HG03565 (cell line): ENCODE data around the gene EPN1.

Experiments used
- ATAC-seq: cut with Tn5 transposase; IDR thresholded peaks from one replicate; pipeline ENCODE4 v1.9.1; 2021; ENCODE audit warnings: mild to moderate bottlenecking, moderate library complexity; ENCODE audit not compliant: unreplicated experiment

Gene EPN1

DNA sequence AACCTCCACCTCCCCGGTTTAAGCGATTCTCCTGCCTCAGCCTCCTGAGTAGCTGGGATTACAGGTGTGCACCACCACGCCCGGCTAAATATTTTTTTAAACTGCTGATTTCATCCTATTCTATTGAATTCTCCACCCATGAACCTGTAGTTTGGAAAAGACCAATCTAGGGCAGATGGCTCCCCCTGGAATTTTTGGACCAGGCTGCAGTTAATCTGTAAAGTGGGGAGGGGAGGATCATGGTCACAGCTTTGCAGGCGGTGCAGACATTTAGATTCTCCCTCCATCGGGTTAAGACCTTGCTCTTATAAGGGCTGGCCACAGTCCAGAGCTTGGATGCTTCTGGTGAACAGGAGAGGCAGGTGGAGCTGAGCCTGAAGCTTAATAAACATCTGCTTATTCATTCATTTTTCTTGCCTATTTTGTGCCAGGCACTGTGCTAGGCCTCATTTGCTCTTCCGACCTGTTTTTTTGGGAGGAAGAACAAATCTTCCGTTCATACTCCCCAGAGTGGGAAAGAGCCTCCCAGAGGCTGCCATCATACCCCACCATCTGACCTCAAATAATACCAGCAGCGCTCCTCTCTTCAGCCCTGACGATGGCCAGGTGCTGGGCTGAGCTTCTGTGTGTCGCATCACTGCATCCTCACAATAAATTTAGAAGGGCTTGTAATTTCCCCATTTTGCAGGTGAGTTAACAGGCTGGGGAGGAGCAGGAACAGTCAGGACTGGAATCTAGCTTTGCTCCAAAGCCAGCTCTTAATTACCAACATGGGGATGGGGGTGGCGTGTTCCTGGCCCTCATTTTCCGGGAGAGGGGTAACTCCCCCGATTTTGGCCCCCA, 27.9 kb upstream of the EPN1 start:
- no peak for ATAC-seq

DNA sequence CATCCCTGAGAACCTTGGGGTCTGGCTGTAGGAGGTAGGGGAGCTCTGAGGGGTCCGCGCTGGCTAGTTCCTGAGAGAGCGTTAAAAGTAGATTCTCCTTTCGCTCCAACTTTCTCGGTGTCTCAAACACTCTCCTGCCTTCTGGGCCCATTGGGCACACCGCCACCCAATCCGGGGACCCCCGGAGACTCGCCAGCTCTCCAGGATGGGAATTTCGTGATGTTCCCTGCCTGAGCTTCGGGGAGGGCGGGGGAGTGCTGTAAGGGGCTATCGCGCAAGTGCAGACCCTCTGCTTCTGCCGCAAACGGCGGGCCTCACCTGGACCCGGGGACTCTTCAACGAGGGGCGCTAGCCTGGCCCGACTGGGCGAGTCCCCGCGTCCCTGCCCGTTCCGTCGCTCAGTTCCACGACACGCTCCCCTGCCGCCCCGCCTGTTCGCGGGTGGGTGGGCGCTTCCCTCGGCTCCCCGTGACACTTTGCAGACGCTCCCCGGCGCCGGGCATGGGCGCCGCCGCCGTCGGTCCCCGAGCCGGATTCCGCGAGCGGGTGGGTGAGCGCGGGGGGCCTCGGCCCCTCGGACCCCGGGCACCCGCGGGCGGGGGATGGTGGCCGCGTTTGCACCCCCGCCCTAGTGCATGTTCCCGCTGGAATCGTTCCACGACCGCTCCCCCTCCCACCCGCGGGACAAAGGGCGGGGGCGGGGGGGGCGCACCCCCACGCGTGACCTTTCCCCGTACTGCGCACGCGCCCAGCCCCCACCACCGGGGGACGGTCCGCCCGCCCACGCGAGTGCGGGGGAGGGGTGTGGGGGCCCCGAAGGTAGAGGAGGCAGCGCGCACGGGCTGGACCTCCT, 27.1 kb upstream of the EPN1 start, which contains the start of gene CCDC106:
Gene CCDC106, plus strand, starts transcription at position 481 of the 853 bp plus-strand sequence. CDS start 835 bp downstream, outside the sequence.
- ATAC-seq = no peak

DNA sequence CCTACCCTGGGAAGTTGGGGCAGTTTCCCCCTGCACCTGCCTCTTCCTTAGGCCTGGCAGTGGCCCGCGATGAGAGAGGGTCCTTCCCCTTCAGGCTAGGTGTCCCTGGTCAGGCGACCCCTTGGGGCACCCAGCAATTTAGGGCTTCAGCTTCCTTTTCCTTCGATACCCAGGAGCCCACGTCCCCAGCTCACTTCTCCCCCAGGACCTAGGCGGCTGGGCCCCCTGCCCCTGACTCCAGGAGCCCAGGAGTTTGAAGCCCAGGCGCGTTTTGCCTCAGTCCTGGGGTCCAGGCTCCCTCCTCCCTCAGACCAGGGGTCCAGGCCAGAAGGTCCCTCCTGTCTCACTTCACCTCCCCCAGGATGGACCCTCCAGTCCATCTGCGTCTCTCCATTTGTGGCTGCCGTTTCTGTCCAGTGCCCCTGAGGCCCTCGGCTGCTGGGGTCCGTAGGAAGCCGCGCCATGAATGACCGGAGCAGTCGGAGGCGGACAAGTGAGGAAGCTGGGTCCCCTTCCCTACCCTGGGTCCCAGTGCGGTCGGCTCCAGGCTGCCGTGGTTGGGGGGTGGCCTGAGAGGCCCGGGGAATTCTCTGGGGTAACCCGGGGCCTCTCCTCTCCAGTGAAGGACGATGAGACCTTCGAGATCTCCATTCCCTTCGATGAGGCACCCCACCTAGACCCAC, 26.3 kb upstream of the EPN1 start:
- ATAC-seq = no peak

DNA sequence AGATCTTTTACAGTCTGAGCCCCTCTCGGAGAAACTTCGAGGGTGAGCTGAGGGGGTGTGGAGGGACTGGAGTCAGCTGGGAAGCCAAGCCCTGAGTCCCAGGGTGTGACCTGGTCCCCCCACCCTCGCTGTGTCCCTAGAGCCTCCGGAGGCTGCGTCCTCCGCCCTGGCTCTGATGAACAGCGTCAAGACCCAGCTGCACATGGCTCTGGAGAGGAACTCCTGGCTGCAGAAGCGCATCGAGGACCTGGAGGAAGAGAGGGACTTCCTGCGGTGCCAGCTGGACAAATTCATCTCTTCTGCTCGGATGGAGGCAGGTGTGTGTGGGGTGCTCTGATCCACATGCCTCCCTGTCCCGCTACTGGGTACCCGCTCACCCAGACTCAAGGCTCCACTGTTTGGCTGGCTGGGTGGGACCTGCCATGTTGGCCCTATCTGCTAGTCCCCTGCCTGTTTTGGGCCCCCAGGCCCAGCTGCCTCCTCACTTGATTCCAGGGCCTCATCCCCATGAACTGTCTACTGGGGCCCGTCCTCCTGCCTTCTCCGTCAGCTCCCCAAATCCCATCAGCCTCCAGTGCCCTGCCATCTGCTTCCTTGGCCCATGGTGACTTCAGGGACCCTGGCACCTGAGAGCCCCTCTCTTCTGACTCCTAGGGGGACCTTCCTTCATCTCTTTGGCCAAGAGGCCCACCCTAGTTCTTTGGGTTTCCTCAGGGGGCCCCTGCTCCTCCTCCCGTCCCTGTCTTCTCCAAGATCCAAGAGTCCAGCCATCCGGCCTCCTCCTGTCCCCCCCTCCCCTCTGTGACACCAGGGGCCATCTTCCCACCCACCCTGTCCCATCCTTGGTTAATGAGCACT, 25.5 kb upstream of the EPN1 start:
- ATAC-seq = no peak

DNA sequence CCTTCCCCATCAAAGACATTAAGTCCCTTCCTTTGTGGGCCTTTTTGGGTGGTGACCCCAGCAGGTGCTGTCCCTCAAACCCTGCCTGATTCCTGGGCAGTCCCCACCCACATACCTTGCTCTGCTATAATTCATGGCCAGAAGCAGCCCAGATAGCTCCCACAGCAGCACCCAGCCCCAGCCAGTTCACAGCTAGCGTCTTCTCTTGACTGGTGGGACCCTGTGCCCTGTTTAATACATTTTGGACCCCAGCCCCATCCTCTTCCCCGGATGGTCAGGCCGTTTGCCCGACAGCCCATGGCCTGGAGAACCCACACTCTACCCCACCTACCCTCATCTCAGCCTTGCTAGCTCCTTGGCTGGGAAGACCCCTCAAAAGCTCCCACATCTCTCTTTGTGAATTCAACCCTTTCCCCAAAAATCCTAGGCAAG, 24.9 kb upstream of the EPN1 start:
- ATAC-seq = no peak

DNA sequence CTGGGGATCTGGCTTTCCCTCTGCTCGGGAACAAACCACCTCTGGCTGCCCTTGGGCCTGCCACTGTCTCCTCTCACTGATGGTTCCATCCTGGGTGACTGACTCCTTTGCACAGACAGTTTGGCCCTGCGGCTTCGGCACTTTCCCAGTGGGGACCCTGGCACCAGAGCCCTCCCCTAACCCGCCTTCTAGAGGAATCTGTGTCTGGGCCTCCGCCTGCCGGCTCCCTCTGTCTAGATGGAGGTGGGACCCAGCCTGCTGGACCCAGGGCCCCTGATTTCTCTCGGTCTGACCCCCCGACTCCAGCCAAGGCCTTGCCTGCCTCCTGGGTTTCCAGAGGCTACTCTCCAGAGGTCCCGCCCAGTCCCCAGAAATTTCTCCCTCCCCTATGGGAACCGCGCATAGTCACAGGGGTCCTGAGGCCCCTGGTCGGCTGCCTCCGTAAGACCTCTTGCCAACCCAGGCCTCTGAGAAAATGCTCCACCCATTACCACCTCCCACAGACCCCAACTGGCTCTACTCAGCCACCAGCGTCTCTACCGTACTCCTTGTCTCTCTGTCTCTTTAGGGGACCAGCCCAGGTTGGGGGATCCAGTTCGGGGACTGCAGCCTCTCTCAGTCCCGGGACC, 24.3 kb upstream of the EPN1 start:
- no peak for ATAC-seq

DNA sequence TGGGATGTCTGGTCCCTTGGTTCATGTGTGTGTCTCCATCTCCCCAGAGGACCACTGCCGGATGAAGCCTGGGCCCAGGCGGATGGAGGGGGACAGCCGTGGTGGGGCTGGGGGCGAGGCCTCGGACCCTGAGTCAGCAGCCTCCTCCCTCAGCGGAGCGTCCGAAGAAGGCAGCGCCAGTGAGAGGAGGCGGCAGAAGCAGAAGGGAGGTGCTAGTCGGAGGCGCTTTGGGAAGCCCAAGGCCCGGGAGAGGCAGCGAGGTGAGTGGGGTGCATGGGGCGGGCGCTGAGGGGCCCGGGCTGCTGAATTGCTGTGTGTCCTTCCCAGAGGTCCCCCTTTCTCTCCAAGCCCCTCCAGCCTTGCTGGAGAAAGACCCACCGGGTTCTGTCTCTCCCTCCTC, 23.8 kb upstream of the EPN1 start:
- no peak for ATAC-seq

DNA sequence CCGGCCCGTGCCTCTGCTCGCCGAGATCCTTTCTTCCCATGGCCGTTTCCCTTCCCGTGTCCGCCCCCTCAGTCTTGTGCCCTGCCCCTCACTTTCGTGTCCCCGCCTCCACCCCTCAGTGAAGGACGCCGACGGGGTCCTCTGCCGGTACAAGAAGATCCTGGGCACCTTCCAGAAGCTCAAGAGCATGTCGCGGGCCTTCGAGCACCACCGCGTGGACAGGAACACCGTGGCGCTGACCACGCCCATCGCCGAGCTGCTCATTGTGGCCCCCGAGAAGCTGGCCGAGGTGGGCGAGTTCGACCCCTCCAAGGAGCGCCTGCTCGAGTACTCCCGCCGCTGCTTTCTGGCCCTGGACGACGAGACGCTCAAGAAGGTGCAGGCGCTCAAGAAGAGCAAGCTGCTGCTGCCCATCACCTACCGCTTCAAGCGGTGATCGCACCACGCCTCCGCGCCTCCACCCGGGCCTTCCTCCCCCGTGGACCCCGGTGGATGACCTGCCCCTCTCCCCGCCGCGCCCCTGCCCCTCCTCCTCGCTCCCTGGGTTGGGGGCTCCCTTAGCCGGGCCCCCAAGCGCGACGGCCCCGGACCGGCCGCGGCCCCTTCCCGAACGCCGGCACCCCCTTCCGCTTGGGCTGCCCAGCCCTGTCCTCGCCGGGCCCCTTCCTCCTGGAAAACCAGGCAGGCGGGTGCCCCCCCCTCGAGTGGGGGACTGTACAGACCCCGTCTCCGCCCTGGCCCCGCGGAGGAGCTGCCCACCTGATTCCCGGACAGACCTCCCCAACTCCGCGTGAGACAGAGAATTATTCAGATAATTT, 22.5 kb upstream of the EPN1 start:
- no peak for ATAC-seq

DNA sequence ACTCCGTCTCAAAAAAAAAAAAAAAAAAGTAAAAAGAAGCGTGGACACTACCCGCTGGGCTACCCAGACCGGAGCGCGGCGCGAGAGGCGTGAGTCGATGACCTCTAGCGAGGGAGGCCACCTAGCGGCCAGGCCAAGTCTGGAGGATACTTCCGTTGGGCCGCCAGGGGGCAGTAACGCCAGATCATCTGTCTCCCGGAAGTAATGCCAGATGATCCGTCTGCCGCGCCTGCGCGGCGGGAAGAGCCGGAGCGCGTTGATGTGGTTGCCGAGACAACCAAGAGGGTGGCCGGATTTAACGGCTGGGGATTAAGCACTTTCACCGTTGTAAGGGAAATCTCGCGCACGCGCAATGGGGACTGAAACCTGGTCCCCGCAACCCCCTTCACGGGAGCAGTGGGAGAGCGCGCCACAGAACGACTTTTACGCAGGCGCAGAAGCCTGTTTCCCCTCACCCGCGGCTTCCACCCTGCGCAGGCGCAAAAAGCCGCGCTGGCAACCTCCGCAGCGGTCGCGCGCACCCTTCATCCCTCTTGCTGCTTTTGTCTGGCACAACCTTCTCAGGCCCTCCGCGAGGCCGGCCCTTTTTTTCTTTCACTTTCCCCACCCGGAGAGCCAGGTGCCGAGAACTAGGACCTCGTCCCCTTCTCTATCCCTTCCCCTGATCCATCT, 21.2 kb upstream of the EPN1 start:
- ATAC-seq = peak; percentile 36

DNA sequence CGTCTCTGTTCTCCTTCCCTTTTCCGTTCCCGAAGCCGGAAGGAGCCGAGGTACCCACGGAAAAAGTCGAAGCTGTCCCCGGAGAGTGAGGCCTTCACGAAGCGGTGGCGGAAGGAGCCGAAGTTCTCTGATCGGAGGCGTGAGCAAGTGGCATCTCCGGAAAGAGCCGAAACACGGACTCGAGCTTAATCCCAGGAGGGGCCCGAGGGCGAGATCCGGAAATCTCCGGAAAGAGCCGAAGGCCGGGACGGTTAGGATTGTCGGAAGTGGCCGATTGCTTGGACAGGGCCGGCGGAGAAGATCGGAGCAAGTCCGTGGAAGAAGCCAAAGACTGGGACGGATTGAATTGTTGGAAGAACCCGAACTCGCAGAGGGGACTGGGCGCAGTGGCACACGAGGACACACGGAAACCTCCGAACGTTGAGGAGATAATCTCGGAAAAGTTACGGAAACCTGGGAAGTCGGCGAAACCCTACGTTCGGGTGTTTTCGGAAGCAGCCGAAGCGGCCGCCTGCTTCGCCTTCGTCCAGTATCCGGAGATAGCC, 20.6 kb upstream of the EPN1 start:
- ATAC-seq = peak; percentile 45

DNA sequence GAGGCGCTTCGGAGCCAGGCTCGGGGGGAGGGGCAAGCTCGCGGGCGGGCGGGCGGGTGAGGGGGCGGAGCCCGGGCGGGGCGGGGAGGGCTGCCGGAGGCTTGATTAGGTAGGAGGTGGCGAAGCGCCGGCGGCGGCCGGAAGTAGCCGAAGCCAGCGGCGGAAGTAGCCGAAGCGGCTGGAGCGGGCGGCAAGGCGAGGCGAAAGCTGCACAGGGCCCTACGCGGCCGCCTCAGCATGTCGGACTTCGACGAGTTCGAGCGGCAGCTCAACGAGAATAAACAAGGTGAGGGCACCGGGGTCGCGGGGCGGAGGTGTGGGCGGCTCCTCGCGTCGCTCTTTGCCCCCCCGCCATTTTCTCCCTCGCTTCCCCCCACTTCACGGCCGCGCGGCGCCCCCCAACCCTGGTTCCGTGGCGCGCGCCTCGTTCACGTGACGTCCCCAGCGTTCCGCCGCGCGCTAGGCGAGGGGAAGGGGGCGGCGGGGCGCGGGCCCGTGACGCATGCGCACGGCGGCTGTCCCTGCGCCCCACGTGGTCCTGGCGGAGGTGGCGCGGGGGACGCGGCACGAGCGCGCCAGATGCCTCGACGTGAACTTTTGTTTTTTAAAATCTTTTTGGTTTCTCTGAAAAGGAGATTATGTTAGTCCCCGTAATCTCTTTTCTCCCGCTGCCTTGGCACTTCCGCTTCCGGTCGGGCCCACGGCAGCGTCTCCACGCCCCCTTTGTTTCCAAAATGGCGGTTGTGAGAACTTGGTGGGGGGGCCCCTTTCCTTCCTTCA, 20.0 kb upstream of the EPN1 start, which contains the start of gene U2AF2:
Gene U2AF2, plus strand, starts transcription at position 168 of the 780 bp plus-strand sequence. Its CDS starts 70 bp downstream, at position 238.
- ATAC-seq = peak; percentile 22

DNA sequence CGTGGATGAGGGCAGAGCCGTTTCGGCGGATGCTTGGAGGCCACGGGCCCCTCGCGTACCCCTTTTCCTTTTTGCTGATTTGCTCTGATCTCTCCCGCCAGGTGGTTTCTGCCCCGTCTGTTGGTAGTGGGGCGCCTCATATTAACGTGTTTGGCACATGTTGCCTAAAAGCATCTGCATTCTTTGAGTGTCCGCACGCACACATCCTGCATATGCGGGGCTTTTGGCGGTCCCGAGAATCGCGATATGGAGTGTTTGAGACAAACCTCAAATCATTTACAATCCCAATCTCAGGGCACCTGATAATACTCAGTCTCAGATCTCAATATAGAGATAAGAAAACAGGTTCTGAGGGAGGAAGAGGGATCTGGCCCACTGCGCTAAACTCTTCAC, 19.4 kb upstream of the EPN1 start:
- no peak for ATAC-seq

DNA sequence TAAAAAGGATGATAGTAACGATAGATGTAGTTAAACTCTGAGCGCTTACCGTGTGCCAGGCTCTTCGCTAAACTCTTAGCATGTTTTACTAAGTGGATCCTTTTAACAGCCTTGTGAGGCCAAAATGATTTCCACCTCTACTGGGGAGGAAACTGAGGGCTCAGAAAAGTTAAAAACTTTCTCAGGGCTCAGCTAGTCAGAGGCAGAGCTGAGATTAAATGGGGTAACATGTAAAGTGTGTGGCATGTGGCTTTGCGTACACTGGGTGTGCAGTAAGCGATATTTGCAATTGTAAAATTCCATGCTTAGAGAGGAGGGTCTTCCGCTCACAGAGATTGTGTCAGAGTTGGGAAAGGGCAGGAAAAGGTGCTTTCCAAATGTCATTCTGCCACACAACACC, 18.5 kb upstream of the EPN1 start:
- ATAC-seq = no peak

DNA sequence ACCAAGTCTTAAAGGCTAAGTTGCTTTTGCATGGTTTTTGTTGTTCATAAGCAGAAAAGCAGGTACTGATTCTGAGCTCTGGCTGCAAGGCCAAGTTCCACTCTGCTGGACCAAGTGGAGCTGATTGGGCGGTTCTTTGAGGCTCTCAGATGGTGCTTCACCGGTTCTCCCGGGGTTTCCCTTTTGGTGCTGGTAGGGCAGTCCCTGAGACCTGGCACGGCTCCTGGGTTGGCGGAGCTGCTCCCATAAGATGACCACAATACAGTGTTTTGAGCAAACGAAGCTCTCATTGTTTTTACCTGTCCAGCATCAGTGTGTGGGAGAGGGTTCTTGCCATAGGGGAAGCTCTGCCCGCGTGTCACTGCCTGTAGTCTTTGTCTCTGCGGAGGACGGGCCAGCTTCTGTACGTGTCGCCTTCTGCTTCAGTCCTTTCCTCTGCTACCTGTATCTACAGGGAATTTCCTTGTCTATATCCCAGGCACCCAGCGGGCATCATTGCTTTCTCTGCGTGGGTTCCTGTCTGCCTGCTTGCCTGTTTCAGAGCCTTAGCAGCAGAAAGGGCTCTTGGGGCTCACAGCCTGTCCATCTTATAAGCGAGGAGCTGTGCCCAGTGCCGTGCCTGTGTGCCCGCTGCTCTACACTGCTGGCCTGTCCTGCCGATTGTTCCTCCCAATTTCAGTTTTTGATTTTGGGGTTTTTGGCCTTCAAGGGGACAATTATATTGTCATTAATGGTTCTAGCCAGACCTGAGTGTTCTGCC, 17.9 kb upstream of the EPN1 start:
- no peak for ATAC-seq

DNA sequence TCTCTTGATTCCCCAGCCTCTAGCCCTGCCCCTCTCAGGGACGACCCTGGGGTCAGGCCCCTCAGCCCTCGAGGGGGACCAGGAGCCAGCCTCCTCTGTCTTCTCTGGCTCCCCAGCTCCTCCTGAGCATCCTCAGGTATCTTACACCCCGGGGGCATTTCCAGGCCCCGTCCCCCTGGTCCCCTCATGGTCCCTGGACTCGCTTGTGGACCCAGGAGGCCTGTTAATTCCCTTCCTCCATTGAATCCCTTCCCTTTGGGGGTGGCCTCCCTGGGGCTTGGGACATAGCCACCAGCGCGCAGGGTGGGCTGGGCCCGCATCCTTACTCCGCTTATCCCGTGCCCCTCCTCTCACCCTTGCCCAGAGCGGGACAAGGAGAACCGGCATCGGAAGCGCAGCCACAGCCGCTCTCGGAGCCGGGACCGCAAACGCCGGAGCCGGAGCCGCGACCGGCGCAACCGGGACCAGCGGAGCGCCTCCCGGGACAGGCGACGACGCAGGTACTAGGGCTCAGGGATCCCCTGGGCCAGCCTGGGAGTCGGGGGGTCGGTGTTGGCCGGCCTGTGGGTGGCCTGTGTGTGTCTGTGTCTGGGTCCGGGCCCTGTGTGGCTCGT, 16.1 kb upstream of the EPN1 start:
- no peak for ATAC-seq

DNA sequence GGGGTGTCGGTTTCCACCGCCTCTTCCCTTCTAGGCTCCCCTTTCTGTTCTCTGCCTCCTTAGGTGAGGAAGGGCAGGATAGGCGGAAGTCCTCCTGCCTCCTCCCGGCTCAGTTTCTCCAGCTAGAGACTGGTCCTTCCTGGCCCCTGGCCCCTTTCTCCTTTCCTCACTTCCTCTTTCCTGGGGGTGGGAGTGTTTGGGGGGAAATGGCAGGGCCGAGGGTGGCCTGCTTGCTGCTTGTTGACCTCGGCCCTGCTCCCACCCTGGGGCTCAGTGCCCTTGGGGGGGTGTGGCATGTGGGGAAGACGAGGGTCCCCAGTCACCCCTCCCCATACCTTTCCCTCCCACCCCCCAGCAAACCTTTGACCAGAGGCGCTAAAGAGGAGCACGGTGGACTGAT, 15.2 kb upstream of the EPN1 start:
- no peak for ATAC-seq
